OCI-LY3 (cell line): ENCODE results near the gene DYDC2.

ENCODE experiments used
- H2AFZ ChIP-seq: fragments of 200-600, 300-600 bp; shearing (Covaris generic); 2 replicates; pipeline ENCODE4 v1.6.0; 2014; ENCODE audit warnings: antibody characterized with exemption, low read depth, low read length
- H3K27ac ChIP-seq: fragments of 200-600, 300-600 bp; sonication (generic); 2 replicates; pipeline ENCODE4 v1.5.1; 2014; ENCODE audit warnings: mild to moderate bottlenecking, low read length, moderate library complexity, mixed read lengths
- H3K27me3 ChIP-seq: fragments of 200-600, 300-600 bp; sonication (generic); 2 replicates; pipeline ENCODE4 v1.6.1; 2014; ENCODE audit warnings: low read depth, low read length, mixed read lengths
- H3K36me3 ChIP-seq: fragments of 200-600, 300-600 bp; sonication (generic); replicated peaks from 2 replicates; pipeline ENCODE3; 2014; ENCODE audit warnings: low read depth, low read length, mixed read lengths
- H3K4me1 ChIP-seq: fragments of 300-600, 200-600 bp; sonication (generic); 2 replicates; pipeline ENCODE4 v1.6.1; 2014; ENCODE audit warnings: low read length, mixed read lengths
- H3K4me2 ChIP-seq: fragments of 200-600, 300-600 bp; sonication (generic); 2 replicates; pipeline ENCODE4 v1.6.1; 2014; ENCODE audit warnings: low read length, mixed read lengths
- H3K4me3 ChIP-seq: fragments of 300-600, 200-600 bp; sonication (generic); 2 replicates; pipeline ENCODE4 v1.5.1; 2014; ENCODE audit warnings: antibody characterized with exemption, mild to moderate bottlenecking, low read length, moderate library complexity
- H3K79me2 ChIP-seq: fragments of 300-600, 200-600 bp; shearing (Covaris generic); 2 replicates; pipeline ENCODE4 v1.6.1; 2014; ENCODE audit warnings: mild to moderate bottlenecking, low read length, mixed read lengths
- H3K9ac ChIP-seq: fragments of 300-600, 200-600 bp; shearing (Covaris generic); 2 replicates; pipeline ENCODE4 v1.6.0; 2014; ENCODE audit warnings: mild to moderate bottlenecking, low read length, moderate library complexity
- H3K9me3 ChIP-seq: fragments of 200-600, 300-600 bp; shearing (Covaris generic); 2 replicates; pipeline ENCODE4 v1.6.1; 2014; ENCODE audit warnings: low read length, mixed read lengths; ENCODE audit not compliant: insufficient read depth
- H4K20me1 ChIP-seq: fragments of 200-600, 300-600 bp; sonication (generic); 2 replicates; pipeline ENCODE4 v1.6.1; 2016; ENCODE audit warnings: low read length, mixed read lengths; ENCODE audit not compliant: insufficient read depth
- CTCF ChIP-seq: fragments of 200-600, 300-600 bp; sonication (generic); IDR thresholded peaks from 2 replicates; pipeline ENCODE4 v1.5.1; 2014; ENCODE audit warnings: antibody characterized with exemption, low read length, low read depth
- EZH2phosphoT487 ChIP-seq: fragments of 200-600 bp; shearing (Covaris generic); IDR thresholded peaks from 2 replicates; pipeline ENCODE4 v1.6.1; 2018; ENCODE audit warnings: antibody characterized with exemption, mixed run types, low read depth

Gene DYDC2

GRCh38 chr10:80359644-80360043 lies 3.1 kb downstream of the DYDC2 start:
- no peaks in the 10 kb centered on the region for H3K9me3 ChIP-seq
- H3K27me3 ChIP-seq = no peaks in the 10 kb centered on the region
- TF ChIP-seq EZH2phosphoT487 = no peak
- no peak for TF ChIP-seq CTCF
- no peaks in the 10 kb centered on the region for H3K79me2 ChIP-seq
- H3K4me1 ChIP-seq = no peaks in the 10 kb centered on the region
- H3K27ac ChIP-seq = no peak overlapping the region
- H4K20me1 ChIP-seq = no peaks in the 10 kb centered on the region
- H3K4me2 ChIP-seq = no peak overlapping the region
- no peak overlapping the region for H3K9ac ChIP-seq
- H3K4me3 ChIP-seq = no peak overlapping the region
- H3K36me3 ChIP-seq = no peaks in the 10 kb centered on the region
- H2AFZ ChIP-seq = no peak overlapping the region

GRCh38 chr10:80365510-80365909 lies 8.9 kb downstream of the DYDC2 start:
- Histone ChIP-seq H3K79me2 (no peaks in the 10 kb centered on the region), H3K27ac (no peak overlapping the region), H4K20me1 (no peaks in the 10 kb centered on the region), H3K9ac (no peak overlapping the region), H3K9me3 (no peaks in the 10 kb centered on the region), H3K4me2 (no peak overlapping the region), H3K36me3 (no peaks in the 10 kb centered on the region), H2AFZ (no peak overlapping the region), H3K4me3 (no peak overlapping the region), H3K4me1 (no peaks in the 10 kb centered on the region), H3K27me3 (no peaks in the 10 kb centered on the region)
- TF ChIP-seq EZH2phosphoT487 = no peak
- no peak for TF ChIP-seq CTCF

- Histone ChIP-seq H2AFZ (no peak overlapping the region), H3K27ac (no peak overlapping the region), H3K4me1 (no peaks in the 10 kb centered on the region), H3K27me3 (no peaks in the 10 kb centered on the region), H3K79me2 (no peaks in the 10 kb centered on the region), H3K4me3 (no peak overlapping the region), H3K36me3 (no peaks in the 10 kb centered on the region), H3K9me3 (no peaks in the 10 kb centered on the region), H3K9ac (no peak overlapping the region), H3K4me2 (no peak overlapping the region), H4K20me1 (no peaks in the 10 kb centered on the region)
- TF ChIP-seq CTCF = no peak
- no peak for TF ChIP-seq EZH2phosphoT487
Measured at GRCh38 chr10:80371467-80371866, 14.9 kb downstream of the DYDC2 start.

GRCh38 chr10:80372675-80373074 lies 16.1 kb downstream of the DYDC2 start:
- Histone ChIP-seq H3K9ac (no peak overlapping the region), H3K27me3 (no peaks in the 10 kb centered on the region), H3K27ac (no peak overlapping the region), H3K36me3 (no peaks in the 10 kb centered on the region), H3K4me3 (no peak overlapping the region), H3K79me2 (no peaks in the 10 kb centered on the region), H3K9me3 (no peaks in the 10 kb centered on the region), H4K20me1 (no peaks in the 10 kb centered on the region), H3K4me2 (no peak overlapping the region), H2AFZ (no peak overlapping the region), H3K4me1 (no peaks in the 10 kb centered on the region)
- TF ChIP-seq CTCF = no peak
- no peak for TF ChIP-seq EZH2phosphoT487
